GM18526 (cell line): ENCODE measurements around the gene MLC1.

Experiments
- POLR2A ChIP-seq: IDR thresholded peaks from 3 replicates; pipeline ENCODE4 v1.6.1; 2011; ENCODE audit not compliant: insufficient read length; ENCODE audit errors: extremely low read depth

MLC1 gene

GRCh38 chr22:50041361-50042065 is 43.7 kb downstream of the MLC1 start:
- no peak for TF ChIP-seq POLR2A

GRCh38 chr22:50040717-50041116 is 44.5 kb downstream of the MLC1 start:
- no peak for TF ChIP-seq POLR2A

- no peak for TF ChIP-seq POLR2A
These were observed 45.4 kb downstream of the MLC1 start for GRCh38 chr22:50039669-50040443.

- no peak for TF ChIP-seq POLR2A
These were observed 49.1 kb downstream of the MLC1 start for GRCh38 chr22:50035976-50036724.

- no peak for TF ChIP-seq POLR2A
These were observed 49.9 kb downstream of the MLC1 start for GRCh38 chr22:50035131-50035881.

GRCh38 chr22:50034126-50035081 is 50.8 kb downstream of the MLC1 start:
- no peak for TF ChIP-seq POLR2A

- no peak for TF ChIP-seq POLR2A
These were observed 52.2 kb downstream of the MLC1 start for GRCh38 chr22:50032941-50033601.

- no peak for TF ChIP-seq POLR2A
These were observed 52.9 kb downstream of the MLC1 start for GRCh38 chr22:50032109-50032871.

- TF ChIP-seq POLR2A: no peak
These were observed 53.8 kb downstream of the MLC1 start for GRCh38 chr22:50031189-50032091.

GRCh38 chr22:50030297-50031188 is 54.7 kb downstream of the MLC1 start:
- no peak for TF ChIP-seq POLR2A
